T-helper 9 cell (primary cell): Measurements from ENCODE around the gene PLXDC2.
"Not testable (repeated sequence)": the region's sequence is repeated elsewhere in the genome, so short reads cannot be mapped to it uniquely, and the experiment has no call there.

Source experiments
- DNase-seq: peaks from one replicate; pipeline ENCODE4 v3.0.0-alpha.2; 2020

PLXDC2 gene

DNA sequence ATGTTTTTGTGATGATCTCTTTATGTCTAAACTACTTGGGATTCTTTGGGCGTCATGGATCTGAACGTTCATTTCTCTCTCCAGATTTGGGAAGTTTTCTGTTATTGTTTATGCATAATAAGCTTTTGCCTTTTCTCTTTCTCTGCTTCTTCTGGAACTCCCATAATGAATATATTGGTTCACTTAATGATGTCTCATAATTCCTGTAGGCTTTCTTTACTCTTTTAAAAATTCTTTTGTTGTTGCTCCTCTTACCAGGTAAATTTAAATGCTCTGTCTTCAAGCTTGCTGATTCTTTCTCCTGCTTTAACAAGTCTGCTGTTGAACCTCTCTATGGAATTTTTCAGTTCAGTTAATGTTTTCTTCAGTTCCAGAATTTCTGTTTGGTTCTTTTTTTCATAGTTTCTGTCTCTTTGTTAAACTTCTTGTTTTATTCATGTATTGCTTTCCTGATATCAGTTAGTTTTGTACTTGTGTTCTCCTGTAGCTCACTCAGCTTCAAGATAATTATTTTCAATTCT is 317.5 kb downstream of the PLXDC2 start:
- no peak for DNase-seq

DNA sequence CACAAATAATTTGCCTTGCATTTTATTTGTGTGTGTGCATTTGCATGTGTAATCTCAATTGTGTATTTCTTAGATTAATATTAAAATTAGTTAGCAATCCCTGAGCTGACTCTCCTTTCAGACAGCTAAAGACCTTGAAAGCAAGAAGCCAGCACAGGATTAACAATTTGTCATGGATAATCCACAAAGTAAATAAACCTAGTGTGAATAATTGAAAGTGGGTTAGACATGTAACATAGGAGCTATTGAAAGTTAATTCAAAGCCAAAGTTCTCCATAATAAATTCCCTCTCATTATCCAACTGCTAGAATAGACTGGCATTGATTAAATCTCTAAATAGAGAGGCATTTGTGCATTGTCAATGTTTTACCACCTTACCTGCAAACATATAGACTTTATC is 326.1 kb downstream of the PLXDC2 start:
- no peak for DNase-seq

DNA sequence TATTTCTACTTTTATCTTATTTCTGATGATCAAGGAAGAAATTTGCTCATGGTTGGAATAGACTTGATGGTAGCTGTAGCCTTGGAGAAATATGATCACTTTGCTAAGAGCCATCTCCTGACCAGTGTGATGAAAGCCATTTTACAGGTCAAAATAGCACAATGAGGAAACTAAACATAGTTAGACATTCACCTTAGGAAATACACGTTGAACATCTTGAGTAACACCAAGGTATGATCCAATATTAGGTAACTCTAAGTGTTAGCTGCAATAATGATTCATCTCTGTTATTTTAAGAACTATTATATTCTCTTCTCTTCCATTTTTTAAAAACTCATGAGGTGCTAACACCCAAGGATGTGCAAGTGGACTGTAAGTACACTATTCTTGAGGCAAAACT is 328.0 kb downstream of the PLXDC2 start:
- DNase-seq = no peak

DNA sequence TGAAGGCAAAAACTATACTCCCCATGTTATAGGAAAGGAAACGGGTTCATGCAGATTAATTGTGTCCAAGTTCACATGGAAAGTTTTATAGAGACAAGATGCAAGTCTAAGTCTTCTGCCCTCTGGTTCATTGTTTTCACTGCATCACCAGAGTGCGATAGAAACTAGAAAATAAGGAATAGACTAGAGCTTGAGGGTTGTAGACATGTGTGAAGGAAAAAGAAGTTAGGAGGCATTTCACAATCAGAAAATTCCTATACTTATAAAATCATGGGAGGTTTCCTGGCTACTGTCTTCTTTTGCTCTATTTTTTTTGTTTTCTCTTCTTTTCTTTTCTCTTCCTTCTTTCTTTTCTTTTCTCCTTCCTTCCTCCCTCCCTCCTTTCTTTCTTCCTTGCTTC is 329.8 kb downstream of the PLXDC2 start:
- no peak for DNase-seq

DNA sequence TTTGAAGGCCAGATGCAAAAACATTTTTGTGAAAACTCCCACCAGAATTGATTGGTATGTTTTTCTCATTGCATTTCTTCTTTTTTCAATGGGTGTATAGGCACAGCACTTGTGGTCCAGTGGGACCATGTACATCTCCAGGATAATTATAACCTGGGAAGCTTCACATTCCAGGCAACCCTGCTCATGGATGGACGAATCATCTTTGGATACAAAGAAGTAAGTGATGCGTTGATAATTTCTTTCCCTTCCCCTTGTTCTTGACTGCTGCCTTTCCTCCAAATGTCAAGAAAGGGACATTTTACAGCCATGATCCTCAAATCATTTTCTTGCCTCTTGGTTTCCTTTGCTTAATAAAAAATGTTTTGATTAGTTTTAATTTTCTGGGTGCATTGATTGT is 331.5 kb downstream of the PLXDC2 start:
- DNase-seq = no peak

DNA sequence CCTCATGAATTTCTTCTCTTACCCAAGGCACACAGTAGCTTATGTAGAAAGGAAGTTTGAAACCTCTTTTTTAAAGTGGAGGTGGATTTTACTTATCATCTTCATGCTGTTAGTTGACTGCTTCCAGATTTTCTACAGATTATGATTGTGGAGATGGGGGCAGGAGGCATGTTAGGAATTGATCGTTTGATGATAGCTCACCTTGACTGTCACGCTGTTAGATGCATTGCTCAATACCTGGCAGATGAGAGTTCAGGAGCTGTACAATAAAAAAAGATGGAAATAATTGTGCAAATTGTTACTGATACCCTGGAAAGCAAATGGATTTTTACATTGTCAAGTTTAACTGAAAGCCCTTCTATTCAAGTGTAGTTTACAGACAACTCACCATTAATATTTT is 340.3 kb downstream of the PLXDC2 start:
- DNase-seq = no peak

DNA sequence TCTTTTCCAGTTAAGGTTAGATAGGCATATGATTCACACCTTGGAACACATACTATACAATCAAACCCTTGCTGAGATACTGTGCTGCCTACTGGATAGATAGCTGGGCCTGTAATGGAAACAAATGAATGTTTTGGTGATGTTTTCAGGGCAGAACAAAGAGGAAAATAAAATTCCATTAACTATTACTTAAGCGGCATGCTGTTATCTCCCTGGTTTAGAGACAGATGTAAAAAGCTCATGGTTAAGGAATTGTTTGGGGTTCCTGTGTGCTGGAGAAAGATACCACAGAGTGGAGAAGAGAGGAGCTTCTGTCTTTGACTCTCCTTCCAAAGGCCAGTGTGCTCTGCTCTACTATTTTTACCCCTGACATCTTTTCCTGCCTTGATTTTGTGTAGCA is 341.1 kb downstream of the PLXDC2 start:
- DNase-seq = no peak

DNA sequence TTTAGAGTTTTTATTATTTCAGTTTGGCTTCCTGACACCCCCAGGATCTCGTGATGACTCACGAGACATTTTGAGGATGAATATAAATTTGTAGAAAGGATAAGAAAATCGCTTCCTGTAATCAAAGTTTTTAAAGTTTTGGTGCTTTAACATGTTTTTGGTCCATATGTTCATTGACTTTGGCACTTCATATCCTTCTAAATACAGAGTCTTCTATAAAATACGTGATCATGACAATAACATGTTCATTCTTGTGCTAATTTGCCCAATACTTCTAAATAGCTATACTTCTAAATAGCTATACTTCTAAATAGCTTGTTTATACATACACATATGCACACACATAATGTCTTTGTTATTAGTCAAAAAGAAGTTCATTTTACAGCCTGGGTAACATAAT is 341.9 kb downstream of the PLXDC2 start:
- DNase-seq = no peak

DNA sequence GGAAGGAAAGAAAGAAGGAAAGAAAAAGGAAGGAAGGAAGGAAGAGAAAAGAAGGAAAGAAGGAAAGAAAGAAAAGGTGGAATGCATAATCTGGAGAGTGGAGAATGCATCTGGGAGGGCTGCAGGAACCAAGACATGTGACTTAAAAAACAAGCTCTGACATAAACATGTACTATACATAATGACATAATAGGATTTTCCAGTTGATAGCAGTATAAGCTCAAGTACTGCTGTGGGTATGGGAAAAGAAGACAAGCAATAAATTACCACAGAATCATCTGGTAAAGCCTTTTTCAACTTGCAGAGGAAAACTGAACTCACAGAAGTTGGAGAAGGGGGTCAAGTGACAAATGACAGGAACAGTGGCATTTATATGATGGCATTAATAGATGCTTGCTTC is 345.9 kb downstream of the PLXDC2 start:
- DNase-seq = no peak

DNA sequence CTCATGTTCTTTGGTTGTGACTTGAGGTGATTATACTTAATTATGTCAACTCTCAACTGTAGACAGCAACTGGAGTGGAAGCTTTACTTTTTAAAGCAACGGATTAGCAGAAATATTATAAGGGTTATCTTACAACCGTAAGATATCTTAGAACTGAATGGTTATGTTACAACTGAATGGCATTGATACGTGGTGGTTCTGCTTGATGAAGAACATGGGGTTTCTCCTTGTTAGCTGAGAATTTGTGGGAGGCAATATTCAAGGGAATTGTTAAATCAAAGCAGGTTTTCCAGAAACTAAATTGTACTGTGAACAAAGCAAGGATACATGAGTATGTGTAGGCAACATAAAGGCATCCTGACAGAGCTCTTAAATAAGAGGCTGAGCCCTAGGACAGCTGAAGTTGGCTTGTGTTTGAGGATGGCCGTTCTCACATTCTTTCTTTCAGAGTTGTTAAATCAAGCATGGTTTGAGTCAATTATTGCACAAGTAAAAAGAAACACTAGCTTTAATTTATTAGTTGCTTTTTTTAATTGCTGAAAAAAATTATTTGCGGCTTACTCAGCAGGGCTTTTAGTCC is 350.0 kb downstream of the PLXDC2 start:
- no peak for DNase-seq

DNA sequence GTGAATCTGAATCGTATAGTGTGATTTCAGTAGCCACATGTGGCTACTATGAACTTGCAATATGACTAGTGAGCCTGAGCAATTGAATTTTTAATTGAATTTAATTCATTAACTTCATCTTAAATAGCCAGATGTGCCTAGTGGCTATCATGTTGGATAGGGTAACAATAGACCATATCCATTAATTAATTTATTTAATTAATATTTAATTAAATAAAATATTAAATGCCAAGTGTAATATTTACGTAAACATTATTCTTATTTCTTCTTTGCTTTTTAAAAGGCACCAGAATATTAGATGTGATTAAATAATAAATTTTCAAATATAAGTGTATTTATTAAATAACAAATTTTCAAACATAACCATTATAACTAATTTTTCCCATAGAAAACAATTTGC is 354.4 kb downstream of the PLXDC2 start:
- DNase-seq = no peak

DNA sequence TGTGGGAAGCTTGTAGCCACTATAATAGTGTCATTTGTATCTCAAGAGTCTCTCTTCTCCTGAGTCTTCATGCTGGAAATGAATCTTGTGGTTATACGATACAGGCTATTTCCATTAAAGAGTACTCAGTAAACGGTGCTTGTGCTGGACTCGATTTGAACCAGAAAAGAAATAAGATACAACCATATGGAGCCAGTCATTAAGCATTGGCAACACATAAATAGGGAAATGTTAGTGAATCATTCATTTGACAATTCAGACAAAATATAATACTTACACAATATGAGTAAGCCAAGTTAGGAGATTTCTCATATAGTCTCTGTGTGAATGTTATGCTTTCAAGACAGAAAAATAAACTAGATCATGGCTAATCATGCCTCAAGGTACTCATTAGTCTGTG is 356.8 kb downstream of the PLXDC2 start:
- DNase-seq = no peak

DNA sequence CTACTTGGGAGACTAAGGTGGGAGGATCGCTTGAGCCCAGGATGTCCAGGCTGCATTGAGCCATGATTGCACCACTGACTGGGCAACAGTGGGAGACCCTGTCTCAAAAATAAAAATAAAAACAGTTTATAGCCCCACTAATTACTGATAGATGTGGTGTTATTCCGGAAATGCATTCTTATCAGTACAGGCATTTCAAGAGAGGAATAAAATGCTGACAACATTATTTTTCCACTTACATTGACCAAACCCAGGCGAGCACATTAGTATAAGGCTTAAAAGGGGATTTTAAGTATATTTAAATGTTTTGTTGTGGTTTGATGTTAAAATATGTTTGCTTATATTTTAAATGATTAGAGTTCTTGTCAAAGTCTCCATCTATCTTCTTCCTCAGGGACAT is 359.5 kb downstream of the PLXDC2 start:
- DNase-seq = no peak

DNA sequence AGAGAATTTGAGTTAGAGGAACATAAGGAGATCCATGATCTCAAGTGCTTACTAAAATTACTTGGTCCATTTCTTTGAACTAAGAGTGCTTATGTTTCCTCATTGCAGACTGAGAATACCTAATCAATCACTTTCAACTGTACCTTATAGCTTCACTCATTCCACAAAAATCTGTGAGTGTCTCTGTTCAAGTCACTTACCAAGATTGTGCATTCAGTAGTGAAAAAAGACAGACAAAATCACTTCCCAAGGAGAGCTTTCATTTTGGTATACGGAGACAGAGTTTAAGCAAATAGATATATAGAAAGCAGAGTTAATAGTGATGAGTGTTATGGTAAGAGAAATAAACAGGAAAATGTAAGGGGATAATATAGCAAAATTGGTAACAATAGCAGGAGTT is 364.5 kb downstream of the PLXDC2 start:
- no peak for DNase-seq

DNA sequence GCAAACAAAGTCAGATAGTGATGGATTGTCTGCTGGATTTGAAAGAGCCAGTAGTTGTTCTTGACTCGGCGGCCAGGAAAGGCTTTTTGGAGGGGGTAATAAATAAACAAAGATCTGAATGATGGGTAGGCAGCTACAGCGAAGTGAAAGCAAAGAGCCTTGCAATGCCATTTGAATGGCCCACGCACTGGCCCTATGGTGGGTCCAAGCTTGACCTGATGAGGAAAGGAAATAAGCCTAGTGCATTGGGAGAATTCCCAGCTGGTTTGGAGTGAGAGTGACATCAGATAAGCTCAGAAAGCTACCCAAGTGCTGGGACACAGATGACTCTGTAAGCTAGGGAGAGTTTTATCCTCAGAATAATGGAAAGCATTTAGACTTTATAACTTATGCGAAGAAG is 365.2 kb downstream of the PLXDC2 start:
- DNase-seq = no peak

DNA sequence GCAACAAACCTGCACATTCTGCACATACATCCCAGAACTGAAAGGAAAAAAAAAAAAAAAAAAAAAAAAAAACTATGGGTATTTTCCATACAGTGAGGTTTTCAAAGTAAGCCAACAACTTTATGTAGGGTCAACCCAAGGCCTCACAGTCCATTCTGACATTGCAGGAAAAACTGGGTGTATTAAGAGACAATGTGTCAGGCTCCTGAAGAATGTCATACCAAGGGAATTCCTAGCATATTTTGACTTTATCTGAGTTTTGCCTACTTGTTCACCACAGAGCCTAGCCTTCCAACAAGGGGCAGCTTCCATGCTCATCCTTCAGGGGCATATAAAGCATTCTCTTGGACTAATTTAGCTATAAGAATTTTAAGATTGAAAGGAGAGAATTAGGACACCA is 368.9 kb downstream of the PLXDC2 start:
- no peak for DNase-seq

DNA sequence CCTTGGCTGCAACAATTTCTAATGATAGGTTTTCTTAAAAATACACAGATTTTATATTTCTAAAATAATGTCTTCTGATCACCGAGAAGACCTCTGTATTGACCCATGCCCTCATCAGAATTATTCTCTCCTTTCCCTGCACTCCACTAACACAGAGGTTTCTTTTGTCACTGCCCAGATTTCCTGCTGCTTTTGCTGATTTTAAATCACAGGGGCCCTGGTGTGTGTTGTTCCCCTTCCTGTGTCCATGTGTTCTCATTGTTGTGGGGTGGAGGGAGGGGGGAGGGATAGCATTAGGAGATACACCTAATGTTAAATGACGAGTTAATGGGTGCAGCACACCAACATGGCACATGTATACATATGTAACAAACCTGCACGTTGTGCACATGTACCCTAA is 375.2 kb downstream of the PLXDC2 start:
- not testable (repeated sequence) for DNase-seq

DNA sequence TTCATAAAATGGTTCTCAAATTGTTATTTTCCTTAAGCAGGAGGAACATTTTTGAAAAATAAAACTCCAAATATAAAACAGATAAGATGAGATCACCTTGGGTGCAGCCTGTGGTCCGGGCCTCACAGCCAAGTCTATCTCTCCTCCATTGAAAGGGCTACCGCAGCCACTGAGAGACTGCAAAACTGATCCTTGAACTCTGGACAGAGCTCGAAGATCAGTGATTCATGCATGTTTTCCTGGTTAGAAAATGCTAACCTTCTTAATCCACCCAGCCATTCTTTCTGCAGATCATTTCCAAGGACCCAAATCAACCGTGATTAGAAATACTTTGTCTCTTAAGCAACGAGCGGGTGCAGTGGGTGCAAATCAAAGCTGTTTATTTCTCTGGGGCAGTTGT is 378.8 kb downstream of the PLXDC2 start:
- no peak for DNase-seq

DNA sequence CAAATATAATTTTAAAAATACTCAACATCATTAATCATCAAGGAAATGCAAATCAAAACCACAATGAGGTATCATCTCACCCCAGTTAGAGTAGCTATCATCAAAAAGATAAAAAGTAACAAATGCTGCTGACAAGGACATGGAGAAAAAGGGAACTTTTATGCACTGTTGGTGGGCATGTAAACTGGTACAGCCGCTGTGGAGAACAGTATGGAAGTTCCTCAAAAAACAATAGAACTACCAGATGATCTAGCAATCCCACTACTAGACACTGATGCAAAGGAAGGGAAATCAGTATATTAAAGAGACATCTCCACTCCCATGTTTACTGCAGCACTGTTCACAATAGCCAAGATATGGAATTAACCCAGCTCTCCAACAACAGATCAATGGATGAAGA is 384.5 kb downstream of the PLXDC2 start:
- no peak for DNase-seq

DNA sequence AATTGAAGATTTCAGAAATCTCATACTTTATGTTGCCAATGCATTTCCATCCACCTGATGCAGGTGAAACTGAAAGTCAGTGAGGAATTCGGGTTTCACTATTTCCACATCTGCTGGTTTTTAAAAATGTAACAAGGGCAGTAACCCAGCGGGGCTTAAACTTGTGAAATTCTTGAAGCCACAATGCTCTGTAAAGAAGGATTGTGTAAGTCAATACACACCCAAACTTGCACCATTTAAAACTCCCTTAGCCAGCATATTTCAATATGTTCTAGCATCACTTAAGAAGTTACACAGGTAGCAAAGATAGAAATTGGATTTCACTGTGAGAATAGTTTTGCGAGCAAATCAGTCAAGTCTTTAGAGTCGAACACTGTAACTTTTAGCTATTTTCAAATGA is 386.1 kb downstream of the PLXDC2 start:
- no peak for DNase-seq

DNA sequence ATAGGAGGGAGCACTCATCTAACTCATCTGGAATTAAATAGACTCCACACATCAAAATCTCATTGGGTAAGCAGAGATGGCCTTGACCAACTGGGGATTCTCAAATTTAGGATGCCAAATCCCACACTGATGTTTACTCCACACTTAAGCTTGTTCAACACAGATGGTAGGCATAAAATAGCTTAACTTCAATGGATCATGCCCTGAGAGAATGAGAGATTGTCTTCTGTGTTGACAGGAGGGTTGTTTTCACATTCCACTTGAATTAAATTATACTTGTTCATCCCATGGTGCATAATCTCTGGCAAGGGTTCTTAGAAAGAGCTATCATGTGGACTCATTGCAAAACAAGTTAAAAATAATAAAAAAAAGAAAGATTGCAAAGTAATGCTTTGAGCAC is 391.4 kb downstream of the PLXDC2 start:
- DNase-seq = no peak

DNA sequence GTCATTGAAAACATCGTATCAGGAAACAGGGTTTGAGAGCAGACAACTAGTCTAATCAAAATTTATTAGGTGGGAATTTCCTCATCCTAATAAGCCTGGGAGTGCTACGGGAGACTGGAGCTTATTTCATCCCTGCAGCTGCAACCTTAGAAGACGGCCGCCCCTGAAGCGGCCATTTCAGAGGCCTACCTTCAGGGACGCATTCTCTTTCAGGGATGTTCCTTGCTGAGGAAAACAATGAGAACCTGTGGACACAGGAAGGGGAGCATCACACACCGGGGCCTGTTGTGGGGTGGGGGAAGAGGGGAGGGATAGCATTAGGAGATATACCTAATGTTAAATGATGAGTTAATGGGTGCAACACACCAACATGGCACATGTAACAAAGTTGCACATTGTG is 392.9 kb downstream of the PLXDC2 start:
- not testable (repeated sequence) for DNase-seq

DNA sequence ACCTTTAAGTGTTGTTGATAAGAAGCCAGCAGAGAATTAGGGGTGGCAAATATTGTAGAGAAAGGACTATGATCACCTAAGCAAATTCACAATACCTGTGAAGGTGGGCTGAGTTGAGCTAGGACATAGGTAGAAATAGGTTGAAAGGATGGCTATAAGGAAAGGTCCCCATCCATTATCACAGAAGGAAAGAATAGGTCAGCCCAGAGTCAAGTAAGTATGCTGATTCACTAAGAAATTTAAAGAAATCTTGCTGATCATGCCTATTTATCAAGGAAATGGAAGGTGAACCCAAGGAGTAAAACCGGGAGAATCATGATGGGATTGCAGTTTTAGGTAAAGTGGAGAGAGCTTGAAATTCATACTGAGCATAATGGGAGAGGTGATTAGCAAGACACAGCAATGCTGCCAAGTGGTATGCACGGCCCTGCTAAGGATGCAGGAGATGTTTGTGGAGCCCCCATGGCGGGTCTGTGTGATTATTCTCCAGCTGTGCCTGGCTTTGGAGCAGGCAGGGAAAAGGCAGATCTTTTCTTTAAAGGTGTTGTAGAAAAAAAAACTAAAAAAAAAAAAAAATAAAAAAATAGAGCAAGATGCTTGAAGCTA is 399.4 kb downstream of the PLXDC2 start:
- DNase-seq = no peak

DNA sequence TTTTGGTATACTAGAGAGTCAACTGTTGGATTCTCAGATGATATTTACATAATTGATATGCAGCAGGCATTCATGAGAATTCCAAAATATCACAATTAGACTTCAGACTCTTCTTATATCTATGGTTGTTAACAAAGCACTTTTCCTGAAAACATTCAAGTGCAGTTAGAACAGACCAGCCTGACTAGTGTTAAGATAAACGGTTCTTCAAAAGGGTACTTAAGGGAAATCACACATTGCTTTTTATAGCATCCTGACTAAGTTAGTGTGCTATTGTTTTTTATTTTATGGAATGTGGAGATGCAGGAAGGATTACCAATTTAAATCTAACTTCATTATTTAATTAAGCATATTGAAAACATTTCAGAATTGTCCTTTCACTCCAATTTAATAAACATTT is 405.1 kb downstream of the PLXDC2 start:
- DNase-seq = no peak

DNA sequence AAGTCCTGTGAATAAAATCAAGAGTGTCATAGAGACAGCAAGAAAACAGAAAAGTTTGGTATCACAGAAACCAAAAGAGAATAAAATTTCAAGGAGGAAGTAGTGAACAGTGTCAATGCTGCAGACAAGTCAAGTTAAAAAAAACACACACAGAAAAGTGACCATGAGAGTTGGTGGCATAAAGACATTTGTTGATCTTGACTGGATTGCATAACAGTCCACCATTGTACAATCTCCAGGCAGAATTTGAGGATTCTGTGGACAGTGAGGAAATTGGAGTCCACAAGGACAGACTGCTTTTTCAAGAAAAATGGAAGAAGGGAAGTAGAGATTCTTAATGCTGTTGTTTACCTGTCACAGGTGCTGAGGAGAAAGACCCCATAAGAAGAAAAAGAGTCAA is 412.5 kb downstream of the PLXDC2 start:
- no peak for DNase-seq
